Keratinocyte (primary cell): ENCODE measurements around the gene RTN4R. TPM values are rescaled to one million over a fixed set of nuclear protein-coding genes. Genes with fewer than 3 reads are reported as not detected.

ENCODE experiments used
- DNase-seq: peaks from one replicate; pipeline ENCODE4 v3.0.0-alpha.2; 2011; ENCODE audit warnings: low read depth, missing footprints, low spot score
- FAIRE-seq: peaks from 2 replicates; lab custom pipeline; 2011; peaks lifted over from hg19 to GRCh38; lab: Jason Lieb, UNC
- H2AFZ ChIP-seq: 2 replicates; pipeline ENCODE4 v1.6.0; 2012; ENCODE audit warnings: low read length, control low read depth, inconsistent platforms; ENCODE audit not compliant: control insufficient read depth
- H3K27ac ChIP-seq: 2 replicates; pipeline ENCODE4 v1.5.1; 2011; ENCODE audit warnings: low read length; ENCODE audit not compliant: control insufficient read depth, insufficient read depth
- H3K27me3 ChIP-seq: 3 replicates; pipeline ENCODE4 v1.6.0; 2011; ENCODE audit warnings: low read length; ENCODE audit not compliant: control insufficient read depth, insufficient read depth; ENCODE audit errors: extremely low read depth
- H3K36me3 ChIP-seq, 2 experiments: 2 replicates in 1 of 2; 3 replicates in 1 of 2; pipeline ENCODE4 v1.5.1; 2011; ENCODE audit warnings: low read length in 2 of 2, mild to moderate bottlenecking in 1 of 2; ENCODE audit not compliant: control insufficient read depth in 2 of 2, insufficient read depth in 2 of 2; ENCODE audit errors: extremely low read depth in 1 of 2
- H3K4me1 ChIP-seq: 3 replicates; pipeline ENCODE4 v1.5.1; 2011; ENCODE audit warnings: low read length; ENCODE audit not compliant: control insufficient read depth, insufficient read depth; ENCODE audit errors: extremely low read depth
- H3K4me2 ChIP-seq: 3 replicates; pipeline ENCODE4 v1.6.0; 2011; ENCODE audit warnings: low read depth, low read length; ENCODE audit not compliant: control insufficient read depth, insufficient read depth; ENCODE audit errors: extremely low read depth
- H3K4me3 ChIP-seq, 3 experiments: fragments of 200-600 bp in 1 of 3; sonication (generic) in 1 of 3; 2 replicates in 2 of 3; 3 replicates in 1 of 3; pipeline ENCODE4 v1.5.1; 2011 to 2016; ENCODE audit warnings: low read length in 3 of 3, mild to moderate bottlenecking in 3 of 3, control low read depth in 2 of 3, inconsistent platforms in 1 of 3, low read depth in 1 of 3, mixed read lengths in 1 of 3, mixed run types in 1 of 3, moderate library complexity in 1 of 3; ENCODE audit not compliant: control insufficient read depth in 2 of 3, insufficient read depth in 2 of 3; ENCODE audit errors: extremely low read depth in 1 of 3
- H3K79me2 ChIP-seq: 2 replicates; pipeline ENCODE4 v1.6.0; 2012; ENCODE audit warnings: low read length; ENCODE audit not compliant: control insufficient read depth, insufficient read depth
- H3K9ac ChIP-seq: 3 replicates; pipeline ENCODE4 v1.6.0; 2011; ENCODE audit warnings: low read length; ENCODE audit not compliant: control insufficient read depth, insufficient read depth; ENCODE audit errors: extremely low read depth
- H3K9me1 ChIP-seq: 3 replicates; pipeline ENCODE4 v1.6.0; 2011; ENCODE audit warnings: low read length; ENCODE audit not compliant: control insufficient read depth, insufficient read depth; ENCODE audit errors: extremely low read depth
- H3K9me3 ChIP-seq: 2 replicates; pipeline ENCODE4 v1.5.1; 2012; ENCODE audit warnings: low read depth, low read length; ENCODE audit not compliant: control insufficient read depth
- H4K20me1 ChIP-seq: 3 replicates; pipeline ENCODE4 v1.6.0; 2011; ENCODE audit warnings: low read length; ENCODE audit not compliant: control insufficient read depth, insufficient read depth; ENCODE audit errors: extremely low read depth
- EZH2 ChIP-seq: IDR thresholded peaks from one replicate; pipeline ENCODE4 v1.6.1; 2012; ENCODE audit warnings: inconsistent platforms, mild to moderate bottlenecking, low read length, moderate library complexity
- dilution Hi-C: fragments of 300-500 bp; cut with MboI; formaldehyde crosslinking; loops from one replicate; pipeline ENCODE4 v1.7.0; 2020; ENCODE audit warnings: low sequenced_read_pairs; ENCODE audit not compliant: extremely low pct_ligation_motif_present
- polyA plus RNA-seq, 5 experiments: library from polyadenylated mRNA; depleted of rRNA in 3 of 5; stranded (reverse) in 3 of 5; stranded (forward) in 1 of 5; unstranded in 1 of 5; fragments of >200 nt; gene quantifications; 1 replicate in 1 of 5; 2 replicates in 3 of 5; 3 replicates in 1 of 5; pipeline versions ENCODE4 v1.2.1 to v1.2.3, GENCODE V29; 2011 to 2012; ENCODE audit warnings: missing spikeins in 2 of 5, low read depth in 1 of 5, low replicate concordance in 1 of 5
- TF ChIP-seq, protein P1 (sequence below), 3 experiments: IDR thresholded peaks in 1 of 3; conservative IDR thresholded peaks in 1 of 3; optimal IDR thresholded peaks in 1 of 3; 2 replicates in 2 of 3; 3 replicates in 1 of 3; pipeline versions ENCODE3 to v1.5.1; 2011; ENCODE audit warnings: low read length in 3 of 3, mild to moderate bottlenecking in 3 of 3, moderate library complexity in 2 of 3, control low read depth in 1 of 3, inconsistent platforms in 1 of 3; ENCODE audit not compliant: insufficient read depth in 2 of 3; ENCODE audit errors: extremely low read depth in 1 of 3

The RTN4R gene
- polyA plus RNA-seq, 1 donor (not counting 4 experiments of a cell fraction or from before 2014, with no cell fraction given), result 2.5 TPM

DNA sequence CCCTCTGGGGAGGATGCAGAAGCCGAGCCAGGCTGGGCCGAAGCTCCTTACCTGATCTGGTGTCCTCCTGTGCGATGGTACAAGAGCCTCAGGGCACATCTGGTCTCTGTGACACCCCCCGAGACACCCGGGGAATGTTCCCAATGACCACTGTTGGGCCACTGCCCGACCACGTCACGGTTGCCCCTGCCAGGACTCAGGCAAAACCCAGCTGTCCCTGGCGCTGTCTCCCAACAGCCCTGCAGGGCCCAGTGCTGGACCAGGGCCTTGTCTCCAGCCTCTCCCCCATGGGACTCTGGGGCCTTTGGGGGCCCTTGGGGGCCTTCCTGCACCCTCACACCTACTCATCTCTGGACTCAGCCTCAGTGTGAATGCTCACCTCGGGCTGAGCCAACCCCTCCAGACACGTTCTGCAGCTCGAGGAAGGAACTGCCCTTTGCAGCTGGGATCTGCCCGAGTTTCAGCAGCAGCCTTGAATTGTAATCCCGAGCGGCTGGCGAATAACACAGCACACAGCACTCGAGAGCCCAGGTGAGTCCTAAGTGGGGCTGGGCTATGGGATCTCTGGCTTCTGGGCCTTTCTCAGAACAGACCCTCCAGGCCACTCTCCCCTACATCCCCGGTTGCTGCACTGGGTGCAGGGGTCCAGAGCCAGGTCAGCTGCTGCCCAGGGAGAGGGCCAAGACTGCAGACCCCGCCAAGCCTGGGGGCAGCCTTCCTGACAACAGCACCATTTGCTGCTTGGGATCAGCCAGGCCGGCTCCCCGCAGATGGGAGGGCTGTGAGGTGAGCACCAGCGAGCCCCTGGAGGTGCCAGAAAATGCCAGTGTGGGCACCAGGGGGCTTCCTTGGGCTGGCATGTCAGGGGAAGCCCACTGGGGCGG, 39.8 kb downstream of the RTN4R start:
- TF ChIP-seq, protein P1, sequence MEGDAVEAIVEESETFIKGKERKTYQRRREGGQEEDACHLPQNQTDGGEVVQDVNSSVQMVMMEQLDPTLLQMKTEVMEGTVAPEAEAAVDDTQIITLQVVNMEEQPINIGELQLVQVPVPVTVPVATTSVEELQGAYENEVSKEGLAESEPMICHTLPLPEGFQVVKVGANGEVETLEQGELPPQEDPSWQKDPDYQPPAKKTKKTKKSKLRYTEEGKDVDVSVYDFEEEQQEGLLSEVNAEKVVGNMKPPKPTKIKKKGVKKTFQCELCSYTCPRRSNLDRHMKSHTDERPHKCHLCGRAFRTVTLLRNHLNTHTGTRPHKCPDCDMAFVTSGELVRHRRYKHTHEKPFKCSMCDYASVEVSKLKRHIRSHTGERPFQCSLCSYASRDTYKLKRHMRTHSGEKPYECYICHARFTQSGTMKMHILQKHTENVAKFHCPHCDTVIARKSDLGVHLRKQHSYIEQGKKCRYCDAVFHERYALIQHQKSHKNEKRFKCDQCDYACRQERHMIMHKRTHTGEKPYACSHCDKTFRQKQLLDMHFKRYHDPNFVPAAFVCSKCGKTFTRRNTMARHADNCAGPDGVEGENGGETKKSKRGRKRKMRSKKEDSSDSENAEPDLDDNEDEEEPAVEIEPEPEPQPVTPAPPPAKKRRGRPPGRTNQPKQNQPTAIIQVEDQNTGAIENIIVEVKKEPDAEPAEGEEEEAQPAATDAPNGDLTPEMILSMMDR (optimal IDR thresholded peaks at IDR 0.05 in 1 of 3, IDR thresholded peaks at IDR 0.05 in 1 of 3, conservative IDR thresholded peaks at IDR 0.05 in 1 of 3; ENCODE audit: extremely low read depth in 1 of 3, insufficient read depth in 2 of 3, low read length in 3 of 3), result no peak
- no peak for TF ChIP-seq EZH2
- H3K4me1 ChIP-seq, result no peaks in the 10 kb centered on the region
- H3K4me3 ChIP-seq, result no peak overlapping the region
- H4K20me1 ChIP-seq, result no peaks in the 10 kb centered on the region
- no peak overlapping the region for H3K9ac ChIP-seq
- dilution Hi-C loops, result no loop called here
- DNase-seq (no peak), FAIRE-seq (no peak)
- H3K27me3 ChIP-seq, result peaks cover 8% of the 10 kb centered on the region
- H3K9me1 ChIP-seq, result no peaks in the 10 kb centered on the region
- peaks cover 4% of the 10 kb centered on the region for H3K9me3 ChIP-seq
- H3K27ac ChIP-seq, result no peak overlapping the region
- no peak overlapping the region for H3K4me2 ChIP-seq
- no peak overlapping the region for H2AFZ ChIP-seq
- H3K36me3 ChIP-seq, result no peaks in the 10 kb centered on the region
- H3K79me2 ChIP-seq, result no peaks in the 10 kb centered on the region

DNA sequence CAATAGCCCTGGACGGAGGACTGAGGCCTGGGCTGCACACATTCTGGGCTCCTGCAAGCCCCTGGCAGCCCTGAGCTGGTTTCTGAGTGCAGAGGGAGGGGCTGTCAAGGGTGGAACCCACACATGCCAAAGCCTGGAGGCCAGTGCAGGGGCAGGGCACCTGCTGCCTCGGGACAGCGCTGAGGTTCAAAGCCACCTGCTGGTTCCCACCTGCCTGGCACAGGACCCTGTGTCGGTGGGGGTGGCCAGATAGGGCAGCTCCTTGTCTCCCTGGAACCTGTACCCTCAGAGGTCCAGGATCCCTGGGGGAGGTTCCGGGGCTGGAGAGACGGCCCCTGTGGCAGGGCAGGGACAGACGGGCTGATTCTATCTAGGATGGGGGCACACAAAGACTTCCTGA, 40.8 kb downstream of the RTN4R start:
- FAIRE-seq, result no peak
- peaks cover 4% of the 10 kb centered on the region for H3K9me3 ChIP-seq
- H3K36me3 ChIP-seq, result no peaks in the 10 kb centered on the region
- H3K4me3 ChIP-seq, result no peak overlapping the region
- H3K4me1 ChIP-seq, result no peaks in the 10 kb centered on the region
- TF ChIP-seq EZH2, result no peak
- TF ChIP-seq, protein P1 (optimal IDR thresholded peaks at IDR 0.05 in 1 of 3, IDR thresholded peaks at IDR 0.05 in 1 of 3, conservative IDR thresholded peaks at IDR 0.05 in 1 of 3; ENCODE audit: extremely low read depth in 1 of 3, insufficient read depth in 2 of 3, low read length in 3 of 3), result no peak
- dilution Hi-C loops, result no loop called here
- H3K27me3 ChIP-seq, result peaks cover 8% of the 10 kb centered on the region
- H4K20me1 ChIP-seq, result no peaks in the 10 kb centered on the region
- no peak overlapping the region for H2AFZ ChIP-seq
- no peaks in the 10 kb centered on the region for H3K79me2 ChIP-seq
- no peak overlapping the region for H3K4me2 ChIP-seq
- no peak overlapping the region for H3K27ac ChIP-seq
- no peaks in the 10 kb centered on the region for H3K9me1 ChIP-seq
- DNase-seq, result no peak
- H3K9ac ChIP-seq, result no peak overlapping the region
